SW480 (cell line): ENCODE results near the gene FHOD3.
A peak's percentile ranks its signal among the peaks of the same experiment; 100 is the strongest.

Source experiments
- DNase-seq: peaks from one replicate; pipeline ENCODE4 v3.0.0-alpha.2; 2016; ENCODE audit warnings: low spot score

FHOD3 gene

GRCh38 chr18:36668349-36668748, 370.8 kb downstream of the FHOD3 start:
- DNase-seq = no peak

GRCh38 chr18:36672437-36673344, 375.2 kb downstream of the FHOD3 start:
- DNase-seq = no peak

DNA sequence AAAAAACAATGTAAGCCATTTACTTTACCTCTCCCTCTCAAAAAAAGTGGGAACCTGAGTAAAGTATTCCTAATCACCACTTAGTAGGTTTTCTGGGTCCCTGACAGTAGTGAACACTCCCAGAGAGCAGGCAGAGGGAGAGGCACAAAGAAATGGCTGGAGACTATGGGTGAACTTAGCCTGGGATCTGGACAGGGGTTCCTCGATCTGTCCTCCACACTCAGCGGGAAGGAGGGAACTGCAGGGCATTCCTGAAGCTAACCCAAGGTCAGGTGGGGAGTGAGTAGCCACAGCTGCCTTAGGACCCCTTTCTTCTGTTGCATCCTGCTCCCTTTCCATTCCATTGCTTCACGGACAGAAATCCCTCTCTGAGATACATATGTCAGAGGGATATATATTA, 375.9 kb downstream of the FHOD3 start:
- no peak for DNase-seq

DNA sequence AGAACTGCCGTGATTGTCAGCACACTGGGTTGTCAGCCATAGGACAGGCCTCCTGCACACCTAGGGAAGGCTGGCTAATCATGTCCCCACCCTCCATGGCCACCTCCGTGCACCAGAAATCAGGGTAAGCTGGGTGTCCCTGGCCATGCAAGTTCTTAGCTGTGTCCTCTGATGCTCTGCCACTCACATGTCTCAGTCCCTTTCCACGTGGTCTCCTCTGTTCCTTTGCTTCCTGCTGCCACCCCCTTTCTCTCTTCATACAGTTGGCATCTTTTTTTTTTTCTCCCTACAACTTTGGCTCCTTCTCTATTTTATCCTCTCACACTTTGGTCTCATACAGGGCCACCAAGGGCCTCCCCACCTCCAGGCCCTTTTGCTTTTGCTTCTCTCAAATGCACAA, 377.6 kb downstream of the FHOD3 start:
- DNase-seq = no peak

GRCh38 chr18:36675542-36675941, 378.0 kb downstream of the FHOD3 start:
- no peak for DNase-seq

- no peak for DNase-seq
Observed at GRCh38 chr18:36676629-36677028, 379.1 kb downstream of the FHOD3 start.

DNA sequence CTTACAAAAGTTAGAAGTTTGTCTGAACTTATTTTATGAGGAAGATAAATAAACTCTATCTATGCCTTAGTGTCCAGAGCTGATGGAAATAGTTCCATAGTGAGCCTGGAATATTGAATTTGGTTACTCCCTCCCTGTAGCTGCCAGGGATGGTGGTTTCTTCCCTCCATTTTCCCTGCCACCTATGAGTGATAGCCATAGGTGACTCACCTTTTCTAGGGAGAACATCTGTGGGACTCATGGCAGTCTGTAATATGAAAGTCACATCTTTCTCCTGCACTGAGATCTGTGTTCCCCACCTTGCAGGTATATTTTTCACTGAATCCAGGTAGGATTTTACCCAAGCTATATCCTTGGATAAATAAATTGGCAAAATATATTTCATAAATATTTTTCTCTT, 382.5 kb downstream of the FHOD3 start:
- no peak for DNase-seq

DNA sequence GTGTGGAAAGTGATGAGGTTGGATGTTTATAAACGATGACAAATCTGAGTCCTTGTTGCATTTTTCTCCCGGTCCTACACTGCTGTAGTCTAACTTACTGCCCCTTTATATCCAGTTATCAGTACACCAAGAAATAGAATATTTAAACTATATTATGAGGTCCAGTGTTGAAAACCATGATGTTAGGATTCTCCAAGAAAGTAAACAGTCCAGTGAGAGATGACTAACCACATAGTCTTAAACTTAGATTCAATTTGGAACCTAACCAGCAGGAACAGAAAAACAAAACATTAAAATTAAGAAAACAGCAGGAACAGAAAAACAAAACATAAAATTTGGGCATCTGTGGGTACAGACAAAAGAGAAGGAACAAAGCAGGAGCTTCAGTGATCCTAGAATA, 388.1 kb downstream of the FHOD3 start:
- DNase-seq = no peak

DNA sequence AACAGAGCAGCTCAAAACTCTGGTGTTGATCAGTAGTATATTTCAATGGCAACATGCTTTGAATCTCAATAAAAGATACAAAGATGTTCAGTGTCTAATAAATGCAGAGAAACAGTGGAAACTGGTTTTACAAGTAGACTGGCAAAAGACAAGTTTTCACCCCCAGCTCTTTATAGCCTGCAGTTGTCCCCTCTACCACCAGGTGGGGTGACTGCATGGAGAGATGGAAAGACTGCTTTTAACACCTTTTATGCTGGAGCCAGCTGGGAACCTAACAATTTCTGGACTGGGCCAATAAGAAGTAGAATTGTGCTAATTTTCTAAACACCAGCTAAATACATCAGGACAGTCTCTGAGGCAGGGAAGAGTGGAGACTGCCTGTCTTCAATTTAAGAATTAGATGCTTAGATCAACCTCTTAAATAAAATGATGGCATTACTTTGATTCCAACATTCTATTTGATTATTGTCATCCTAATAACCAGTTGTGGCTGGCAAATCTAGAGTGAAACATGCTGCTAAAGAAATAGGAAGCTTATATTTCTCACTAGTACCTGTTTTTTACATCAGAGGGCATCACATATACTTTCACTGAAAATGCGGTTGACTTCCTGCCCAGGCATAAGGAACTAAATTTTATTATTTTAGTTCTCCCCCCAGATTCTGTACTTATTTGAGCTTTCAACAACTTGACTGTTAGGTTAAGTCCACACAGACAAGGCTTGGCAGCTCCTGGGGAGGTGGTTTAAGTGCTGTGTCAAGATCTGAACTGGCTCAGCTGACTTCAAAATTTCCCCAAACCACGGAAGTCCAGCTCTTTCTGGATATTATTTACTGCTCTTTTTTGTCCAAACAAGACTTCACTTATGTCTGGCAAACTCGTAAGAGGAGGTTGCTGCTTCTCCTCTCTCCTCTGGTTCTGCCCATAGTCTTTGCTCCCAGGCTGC, 390.8 kb downstream of the FHOD3 start:
- DNase-seq = peak; percentile 25

DNA sequence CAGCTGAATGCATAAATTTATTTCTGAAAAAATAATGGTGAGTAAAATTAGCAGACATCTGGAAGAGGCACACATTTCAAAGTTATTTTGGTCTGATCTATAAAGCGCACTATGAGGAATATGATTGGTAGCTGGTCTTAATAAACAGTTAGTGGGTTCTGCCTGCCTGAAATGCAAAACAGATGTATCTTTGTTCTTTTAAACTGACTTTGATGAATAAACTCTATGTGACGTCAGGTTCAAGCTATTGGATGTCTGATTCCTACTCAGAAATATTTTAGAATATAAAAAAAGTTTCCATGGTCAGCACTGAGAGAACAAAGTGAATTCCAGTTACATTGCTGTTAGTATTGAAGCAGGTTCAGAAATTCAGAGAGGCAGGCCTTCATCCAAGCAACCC, 394.9 kb downstream of the FHOD3 start:
- no peak for DNase-seq

DNA sequence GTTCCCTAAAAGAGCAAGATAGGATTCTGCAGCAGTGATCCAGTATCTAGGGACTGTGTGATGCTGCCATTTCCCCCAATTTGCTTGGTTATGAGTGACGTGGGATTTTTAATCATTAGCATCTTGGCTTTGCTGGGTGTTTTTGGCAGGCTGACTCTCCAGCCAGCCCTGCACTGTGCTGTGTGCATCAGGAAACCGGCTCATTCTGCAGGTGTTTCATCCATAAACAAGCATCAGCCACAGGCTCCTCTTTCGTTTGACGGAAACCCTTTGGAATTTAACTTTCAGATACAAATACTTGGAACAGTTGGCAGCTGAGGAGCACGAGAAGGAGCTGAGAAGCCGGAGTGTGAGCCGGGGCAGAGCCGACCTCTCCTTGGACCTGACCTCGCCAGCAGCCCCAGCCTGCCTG, 395.4 kb downstream of the FHOD3 start:
- DNase-seq = no peak

- no peak for DNase-seq
Observed at GRCh38 chr18:36693931-36694620, 396.6 kb downstream of the FHOD3 start.

DNA sequence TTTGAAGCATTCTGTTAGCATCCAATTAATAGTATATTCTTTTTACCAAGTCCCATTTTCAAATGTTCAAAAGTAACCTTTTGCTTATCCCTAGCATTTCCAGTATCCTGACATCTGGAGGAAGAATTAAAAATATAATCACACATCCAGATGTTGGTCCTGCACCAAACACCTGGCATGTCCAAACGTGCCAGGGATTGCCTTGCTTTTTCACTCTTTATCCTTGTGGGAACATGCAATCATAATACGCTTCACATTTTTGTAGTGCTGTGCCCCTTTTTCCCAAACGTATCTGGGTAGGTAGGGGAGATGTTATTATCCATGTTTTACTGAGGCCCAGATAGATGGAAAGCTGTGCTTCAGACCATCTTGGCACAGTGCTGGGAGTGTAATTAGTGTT, 398.3 kb downstream of the FHOD3 start:
- no peak for DNase-seq

DNA sequence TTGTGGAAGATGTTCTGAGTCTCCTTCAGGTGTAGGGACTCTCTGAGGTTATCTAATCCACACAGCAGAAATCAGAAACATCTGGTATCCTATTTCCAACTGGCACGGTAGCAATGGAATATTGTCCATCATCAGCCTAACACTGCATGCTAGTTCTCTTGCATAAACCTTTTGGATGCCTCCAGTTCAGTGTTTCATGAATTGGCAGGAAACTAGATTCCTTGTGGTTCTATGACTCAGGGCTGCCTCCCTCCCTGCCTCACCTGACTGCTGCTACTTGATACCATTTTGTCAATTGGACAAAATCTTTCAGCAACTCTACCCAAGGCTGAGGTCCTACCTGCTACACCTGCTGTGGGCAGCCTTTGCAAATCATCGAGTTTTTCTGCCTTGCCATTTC, 400.4 kb downstream of the FHOD3 start:
- DNase-seq = no peak

- no peak for DNase-seq
Observed at GRCh38 chr18:36700955-36701354, 403.4 kb downstream of the FHOD3 start.

DNA sequence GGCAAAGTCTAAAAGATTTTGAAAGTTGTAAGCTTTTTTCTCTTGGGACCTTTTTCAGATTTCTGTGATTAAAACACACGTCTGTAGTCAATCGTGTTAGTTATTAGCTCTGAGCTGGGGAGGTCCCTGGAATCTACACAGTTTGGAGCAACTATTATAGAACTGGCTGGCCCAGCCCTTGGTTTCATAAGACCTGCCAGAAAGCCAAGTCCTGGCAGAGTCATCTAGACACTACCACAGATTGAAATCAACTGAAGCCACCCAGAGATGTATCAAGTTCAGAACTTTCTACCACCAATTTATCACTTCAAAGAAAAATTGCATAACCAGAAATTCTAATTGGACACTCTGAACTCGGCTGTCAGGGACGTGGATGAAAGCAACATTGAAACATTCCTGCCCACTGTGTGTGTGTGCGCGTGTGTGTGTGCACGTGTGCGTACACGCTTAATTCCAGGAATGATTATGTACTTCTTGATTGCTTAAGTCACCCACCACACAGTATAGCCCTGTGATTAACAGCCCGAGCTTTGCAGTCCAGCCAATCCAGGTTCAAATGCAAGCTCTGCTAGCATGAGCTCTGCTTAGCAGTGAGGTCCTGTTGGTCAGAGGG, 405.0 kb downstream of the FHOD3 start:
- DNase-seq = no peak

DNA sequence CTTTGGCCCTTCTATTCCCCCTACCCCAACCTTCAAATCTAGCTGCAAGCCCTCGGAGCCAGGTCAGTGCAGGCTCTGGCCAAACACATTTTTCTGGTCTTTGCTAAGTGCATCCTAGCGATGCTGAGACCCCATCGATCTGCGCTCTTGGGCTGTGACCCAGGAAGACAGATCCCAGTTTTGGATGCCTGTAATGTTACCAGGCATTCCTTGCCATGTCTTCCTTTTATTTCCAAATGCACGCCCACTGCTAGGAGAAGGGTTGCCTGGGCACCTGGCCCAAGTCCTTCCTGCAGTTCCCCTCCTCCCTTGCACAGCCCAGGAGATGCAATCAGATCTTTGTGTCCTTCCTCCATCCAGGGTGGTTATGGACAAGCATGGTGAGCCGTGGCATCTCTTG, 406.6 kb downstream of the FHOD3 start:
- no peak for DNase-seq

DNA sequence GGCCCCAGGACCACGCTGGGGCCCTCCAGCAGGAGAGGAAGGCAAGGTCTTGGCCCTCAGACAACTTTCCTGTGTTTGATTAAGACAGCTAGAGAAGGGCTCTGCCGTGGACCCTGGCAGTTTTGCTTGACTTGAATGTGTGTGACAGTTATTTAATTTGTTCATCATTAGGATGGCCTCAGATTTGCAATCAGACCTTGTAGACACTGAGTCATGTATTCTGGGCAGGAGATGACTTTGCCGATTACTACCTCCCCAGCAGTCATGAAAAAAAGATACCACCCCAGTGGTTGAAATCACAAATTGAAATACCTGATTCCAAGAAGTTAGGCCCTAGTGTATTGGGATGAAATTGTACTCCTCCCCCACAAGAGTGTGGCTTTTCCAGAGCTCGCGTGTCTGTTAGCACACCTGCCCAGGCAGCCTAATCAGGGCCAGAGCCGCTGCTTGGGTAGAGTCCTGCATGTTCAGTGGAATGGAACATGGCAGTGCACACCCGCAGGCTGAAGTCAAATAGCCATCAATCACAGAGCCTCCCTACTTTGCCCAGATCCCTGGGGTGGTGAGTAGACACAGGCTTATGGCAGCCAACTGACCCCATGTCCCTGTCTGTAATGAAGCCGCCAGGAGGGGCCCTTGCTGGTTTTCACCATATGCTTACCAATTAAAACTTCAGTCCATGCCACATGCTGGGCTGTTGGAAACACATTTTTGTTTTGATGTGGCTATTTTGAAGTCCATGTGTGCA, 408.8 kb downstream of the FHOD3 start:
- DNase-seq = no peak

DNA sequence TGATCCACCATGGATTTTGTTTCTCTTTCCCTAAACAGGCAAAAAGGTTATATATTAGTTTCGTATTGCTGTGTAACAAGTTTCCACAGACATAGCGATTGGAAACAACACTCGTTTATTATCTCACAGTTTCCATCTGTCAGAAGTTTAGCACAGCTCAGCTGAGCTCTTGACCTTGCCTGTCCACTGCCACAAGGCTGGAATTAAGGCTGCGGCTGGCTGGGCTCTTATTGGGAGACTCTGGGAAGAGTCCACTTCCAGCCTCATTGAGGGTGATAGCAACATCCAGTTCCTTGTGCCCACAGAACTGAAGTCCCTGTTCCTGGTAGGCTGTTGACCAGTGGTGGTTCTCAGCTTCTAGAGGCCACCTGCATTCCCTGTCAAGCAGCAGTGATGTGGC, 410.9 kb downstream of the FHOD3 start:
- DNase-seq = no peak

DNA sequence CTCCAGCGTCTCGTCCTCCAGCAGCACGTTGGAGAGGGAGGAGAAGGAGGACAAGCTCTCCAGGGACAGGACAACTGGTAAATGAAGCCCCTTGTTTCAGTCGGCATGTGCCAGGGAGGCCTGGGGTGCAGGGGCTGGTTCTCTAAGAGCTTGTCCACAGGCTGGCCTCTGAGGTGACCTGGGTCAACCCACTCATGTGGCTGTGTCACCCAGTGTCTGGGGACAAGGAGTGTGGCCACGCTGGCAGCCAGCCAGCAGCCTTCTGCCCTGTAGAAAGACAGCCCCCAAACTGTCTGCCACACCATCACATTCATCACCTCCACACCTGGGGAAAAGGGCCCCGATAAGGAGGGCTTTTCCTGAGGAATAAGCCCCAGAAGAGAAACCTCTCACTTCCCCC, 411.8 kb downstream of the FHOD3 start:
- DNase-seq = no peak

DNA sequence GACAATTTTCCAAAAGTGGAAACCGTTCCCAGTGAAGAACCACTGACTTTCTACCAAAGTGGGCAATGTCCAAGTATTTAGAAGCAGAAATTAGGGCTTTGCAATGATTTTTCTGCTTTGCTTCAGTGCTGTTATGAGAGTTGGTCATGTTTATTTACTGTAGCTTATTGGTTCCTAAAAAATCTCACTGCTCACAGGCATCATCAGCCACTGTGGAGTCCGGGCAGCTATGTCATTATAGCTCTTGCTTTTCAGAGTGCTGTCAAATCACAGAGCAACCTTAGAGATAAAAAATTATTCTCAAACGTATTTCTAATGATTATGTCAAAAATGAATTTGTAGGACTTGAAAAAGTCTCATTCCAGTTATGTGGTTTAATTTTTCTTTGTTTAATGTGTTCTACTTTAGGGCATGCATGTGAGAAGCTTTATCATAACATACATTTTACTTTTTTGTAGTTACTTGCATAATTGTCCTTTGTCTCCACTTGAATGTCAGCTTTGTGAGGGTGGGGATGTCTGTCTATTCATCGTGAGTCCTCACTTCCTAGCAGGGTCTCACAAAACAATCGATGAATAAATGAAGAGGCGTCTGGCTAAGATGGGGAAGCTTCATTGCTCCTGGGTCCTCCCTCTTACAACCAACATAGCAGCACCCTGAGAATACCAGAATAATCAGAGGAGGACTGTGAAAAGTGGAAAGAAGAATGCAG, 413.7 kb downstream of the FHOD3 start:
- DNase-seq = no peak
